Mammary epithelial cell (primary cell): Measurements from ENCODE around the gene KIFAP3.

Source experiments
- EZH2 ChIP-seq: IDR thresholded peaks from 2 replicates; pipeline ENCODE4 v1.6.1; 2012; ENCODE audit warnings: low read length, inconsistent platforms, borderline replicate concordance
- TF ChIP-seq, protein P1 (sequence below), 2 donors: IDR thresholded peaks in 1 of 2; conservative IDR thresholded peaks in 1 of 2; 2 replicates each; pipeline ENCODE4 v1.5.1; 2011 to 2012; ENCODE audit warnings: inconsistent platforms in 2 of 2, low read length in 2 of 2, mild to moderate bottlenecking in 2 of 2, control low read depth in 1 of 2, low read depth in 1 of 2; ENCODE audit not compliant: insufficient read depth in 1 of 2; ENCODE audit errors: extremely low read depth in 1 of 2

DNA sequence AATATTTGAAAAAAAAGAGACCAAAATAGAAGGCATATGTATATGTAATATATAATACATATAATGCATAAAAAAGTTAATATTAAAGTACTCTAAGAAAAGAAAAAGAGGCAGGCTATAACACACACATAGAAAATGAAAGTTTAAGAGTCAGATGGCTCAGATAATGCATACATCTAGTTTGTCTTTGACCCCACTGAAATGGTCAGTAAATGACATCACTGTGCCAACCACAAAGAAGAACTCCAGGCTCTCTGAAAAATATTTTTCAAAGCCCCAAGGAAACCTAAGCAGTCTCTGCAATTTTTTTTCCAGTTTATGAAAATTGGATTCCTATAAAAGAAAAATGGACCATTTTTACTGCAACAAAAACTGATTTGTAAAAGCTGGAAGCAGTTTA is 125.4 kb downstream of the KIFAP3 start:
- TF ChIP-seq, protein P1, sequence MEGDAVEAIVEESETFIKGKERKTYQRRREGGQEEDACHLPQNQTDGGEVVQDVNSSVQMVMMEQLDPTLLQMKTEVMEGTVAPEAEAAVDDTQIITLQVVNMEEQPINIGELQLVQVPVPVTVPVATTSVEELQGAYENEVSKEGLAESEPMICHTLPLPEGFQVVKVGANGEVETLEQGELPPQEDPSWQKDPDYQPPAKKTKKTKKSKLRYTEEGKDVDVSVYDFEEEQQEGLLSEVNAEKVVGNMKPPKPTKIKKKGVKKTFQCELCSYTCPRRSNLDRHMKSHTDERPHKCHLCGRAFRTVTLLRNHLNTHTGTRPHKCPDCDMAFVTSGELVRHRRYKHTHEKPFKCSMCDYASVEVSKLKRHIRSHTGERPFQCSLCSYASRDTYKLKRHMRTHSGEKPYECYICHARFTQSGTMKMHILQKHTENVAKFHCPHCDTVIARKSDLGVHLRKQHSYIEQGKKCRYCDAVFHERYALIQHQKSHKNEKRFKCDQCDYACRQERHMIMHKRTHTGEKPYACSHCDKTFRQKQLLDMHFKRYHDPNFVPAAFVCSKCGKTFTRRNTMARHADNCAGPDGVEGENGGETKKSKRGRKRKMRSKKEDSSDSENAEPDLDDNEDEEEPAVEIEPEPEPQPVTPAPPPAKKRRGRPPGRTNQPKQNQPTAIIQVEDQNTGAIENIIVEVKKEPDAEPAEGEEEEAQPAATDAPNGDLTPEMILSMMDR (conservative IDR thresholded peaks at IDR 0.05 in 1 of 2, IDR thresholded peaks at IDR 0.05 in 1 of 2; ENCODE audit: extremely low read depth in 1 of 2, insufficient read depth in 1 of 2, low read depth in 1 of 2, low read length in 2 of 2) = no peak
- no peak for TF ChIP-seq EZH2
